Measurements from ENCODE around the gene PKN1.

Gene PKN1

GRCh38 chr19:14432791-14433553 is at the start of gene PKN1:
TSS of gene PKN1 (plus strand) at chr19:14433306. CDS start at chr19:14433522, 216 bp downstream.
- H3K4me3 ChIP-seq (ENCODE audit: low read depth, low read length): peak within 1 kb of the TSS; percentile 82
- TF ChIP-seq CTCF (IDR thresholded peaks at IDR 0.05; ENCODE audit: low read depth, low read length): no peak

- 0 out of 2 replicates have a peak overlapping the region, but pooled peaks have one; percentile 4 for H3K4me3 ChIP-seq (ENCODE audit: low read depth, low read length)
- no peak for TF ChIP-seq CTCF (IDR thresholded peaks at IDR 0.05; ENCODE audit: low read depth, low read length)
Measured at GRCh38 chr19:14383661-14384555, 49.2 kb upstream of the PKN1 start.

GRCh38 chr19:14385492-14385891 is 47.6 kb upstream of the PKN1 start:
- no peak overlapping the region for H3K4me3 ChIP-seq (ENCODE audit: low read depth, low read length)
- TF ChIP-seq CTCF (IDR thresholded peaks at IDR 0.05; ENCODE audit: low read depth, low read length): no peak

- H3K4me3 ChIP-seq (ENCODE audit: low read depth, low read length): no peak overlapping the region
- TF ChIP-seq CTCF (IDR thresholded peaks at IDR 0.05; ENCODE audit: low read depth, low read length): no peak
Measured at GRCh38 chr19:14390548-14390947, 42.6 kb upstream of the PKN1 start.

GRCh38 chr19:14391156-14391821 is 41.8 kb upstream of the PKN1 start:
- TF ChIP-seq CTCF (IDR thresholded peaks at IDR 0.05; ENCODE audit: low read depth, low read length): no peak
- H3K4me3 ChIP-seq (ENCODE audit: low read depth, low read length): no peak overlapping the region

GRCh38 chr19:14393329-14393728 is 39.8 kb upstream of the PKN1 start:
- H3K4me3 ChIP-seq (ENCODE audit: low read depth, low read length): no peak overlapping the region
- no peak for TF ChIP-seq CTCF (IDR thresholded peaks at IDR 0.05; ENCODE audit: low read depth, low read length)
